NCI-H2227 (cell line): ENCODE data around the gene FHL3.

Experiments used
- DNase-seq: peaks from one replicate; lab custom pipeline; 2025; ENCODE audit not compliant: unreplicated experiment; lab: John Stamatoyannopoulos, UW

The FHL3 gene

DNA sequence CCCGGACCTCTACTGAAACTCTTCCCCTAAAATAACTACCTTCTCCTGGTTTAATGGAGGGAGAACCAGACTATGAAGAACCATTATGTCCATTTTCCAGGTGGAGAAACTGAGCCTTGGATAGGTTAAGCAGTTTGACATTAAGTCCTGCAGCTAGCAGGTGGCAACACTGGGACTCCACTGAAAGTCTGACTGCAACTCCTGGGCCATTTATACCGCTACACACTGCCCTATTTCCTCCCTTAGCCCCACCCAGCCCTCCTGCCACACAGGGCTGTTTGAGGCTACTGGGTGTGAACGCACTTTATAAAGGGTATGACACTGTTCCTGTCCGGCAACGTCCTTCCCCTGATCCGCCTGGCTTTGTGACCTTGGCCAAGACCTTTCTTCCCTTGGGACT, 58.0 kb downstream of the FHL3 start:
- DNase-seq = no peak
